Stimulated activated naive CD8-positive, alpha-beta T cell treated with anti-CD3 and anti-CD28 coated beads, Interleukin-15, amount 100 ng/mL, for 72 hours (primary cell): ENCODE measurements around the gene DKKL1.

ENCODE experiments used
- ATAC-seq: fragments of 150-1000 bp; cut with Tn5 transposase; 2 replicates; pipeline ENCODE4 v1.10.0; 2021; ENCODE audit warnings: mild to moderate bottlenecking, moderate library complexity
- DNase-seq, 2 donors: peaks; one replicate each; pipeline ENCODE4 v3.0.0; 2021 to 2022
- H3K27ac Mint-ChIP-seq, 2 donors: one replicate each; pipeline ENCODE4 v1.8.0; 2022; ENCODE audit warnings: mild to moderate bottlenecking in 2 of 2, mixed read lengths in 2 of 2, moderate library complexity in 2 of 2
- H3K27me3 Mint-ChIP-seq: one replicate; pipeline ENCODE4 v1.8.0; 2022; ENCODE audit warnings: mixed read lengths
- H3K4me1 Mint-ChIP-seq: one replicate; pipeline ENCODE4 v1.8.0; 2022; ENCODE audit warnings: mild to moderate bottlenecking, mixed read lengths
- H3K4me3 Mint-ChIP-seq, 2 donors: one replicate each; pipeline ENCODE4 v1.8.0; 2022; ENCODE audit warnings: mild to moderate bottlenecking in 2 of 2, mixed read lengths in 2 of 2, moderate library complexity in 1 of 2
- H3K9me3 Mint-ChIP-seq, 2 donors: one replicate each; pipeline ENCODE4 v1.8.0; 2022; ENCODE audit warnings: mixed read lengths in 2 of 2

The DKKL1 gene

DNA sequence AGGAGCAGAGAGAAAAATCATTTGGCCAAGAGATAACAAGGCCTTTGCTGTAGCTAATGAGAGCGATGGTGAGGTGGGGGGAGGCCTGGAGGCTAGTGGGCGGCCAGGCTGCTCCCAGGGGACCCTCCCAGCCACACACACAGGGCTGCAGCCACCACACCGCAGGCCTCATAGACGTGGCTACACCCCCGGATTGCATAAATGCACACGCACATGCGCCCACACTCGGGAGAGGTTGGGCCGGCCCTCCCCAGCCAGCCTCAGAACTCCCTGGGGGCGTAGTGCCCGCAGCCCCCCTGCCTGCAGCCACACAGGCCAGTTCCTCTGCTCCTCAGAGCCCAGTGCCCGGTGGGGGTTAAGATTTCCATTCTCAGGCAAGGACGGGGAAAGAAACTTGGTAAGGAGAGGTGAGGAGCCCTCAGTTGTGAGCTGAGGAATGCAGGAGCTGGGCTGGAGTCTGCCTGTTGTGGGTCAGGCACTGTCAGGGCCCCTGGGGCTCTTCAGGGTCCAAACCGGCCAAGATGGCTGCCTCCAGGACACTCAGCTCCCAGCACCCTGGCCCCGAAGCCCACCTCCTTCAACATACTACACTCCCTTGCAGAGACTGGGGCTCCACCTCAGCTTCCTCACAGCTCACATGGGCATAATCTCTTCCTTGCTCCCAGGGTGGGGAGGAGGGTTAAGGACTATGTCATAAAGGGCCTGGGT is 51.6 kb downstream of the DKKL1 start:
- ATAC-seq = no peak

DNA sequence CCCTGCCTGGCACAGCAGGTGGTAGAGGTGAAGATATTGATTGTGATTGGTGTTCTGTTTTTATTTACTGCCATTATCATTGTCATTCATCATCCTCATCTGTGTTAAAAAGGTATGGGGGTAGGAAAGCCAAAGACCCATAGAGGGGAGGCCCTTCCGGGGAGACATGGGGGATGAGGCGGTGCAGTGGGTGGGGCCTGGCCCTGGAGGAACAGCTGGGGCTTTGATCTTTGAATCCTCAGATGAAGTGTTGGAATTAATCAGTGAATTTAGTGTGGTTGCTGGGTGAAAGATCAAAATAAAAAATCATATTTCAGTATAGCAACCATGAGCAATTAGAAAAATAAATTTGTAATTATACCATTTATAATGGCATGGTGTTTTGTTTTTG is 52.1 kb downstream of the DKKL1 start:
- Mint-ChIP-seq H3K9me3 (no peaks in the 10 kb centered on the region), H3K27me3 (peaks cover 43% of the 10 kb centered on the region), H3K4me3 (no peak overlapping the region), H3K4me1 (peaks cover 18% of the 10 kb centered on the region), H3K27ac (no peak overlapping the region)
- ATAC-seq = no peak
- DNase-seq = no peak

More for the DNA sequence above, 51.6 kb downstream of the DKKL1 start:
- Mint-ChIP-seq H3K4me3 (no peak overlapping the region), H3K27me3 (peaks cover 37% of the 10 kb centered on the region), H3K9me3 (no peaks in the 10 kb centered on the region), H3K4me1 (peaks cover 17% of the 10 kb centered on the region), H3K27ac (peak overlapping the region in 1 of 2 donors; percentile 75)
- no peak for DNase-seq

DNA sequence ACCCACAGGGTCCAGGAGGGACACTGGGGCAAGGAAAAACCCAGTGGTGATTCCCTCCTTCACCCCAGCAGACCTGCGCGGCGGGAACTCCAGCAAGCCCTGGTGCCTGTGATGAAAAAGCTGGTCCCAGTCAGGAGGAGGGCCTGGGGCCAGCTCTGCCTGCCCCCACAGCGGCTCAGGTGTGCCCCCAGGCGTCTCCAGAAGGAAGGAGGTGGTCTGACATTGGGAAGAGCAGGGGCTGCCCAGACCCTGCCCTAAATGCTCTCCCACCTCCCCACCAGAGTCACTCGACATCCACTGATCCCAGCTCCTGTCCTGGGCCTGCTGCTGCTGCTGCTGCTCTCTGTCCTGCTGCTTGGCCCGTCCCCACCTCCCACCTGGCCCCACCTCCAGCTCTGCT is 53.4 kb downstream of the DKKL1 start:
- DNase-seq = no peak
- Mint-ChIP-seq H3K9me3 (no peaks in the 10 kb centered on the region), H3K27me3 (peaks cover 55% of the 10 kb centered on the region), H3K27ac (no peak overlapping the region), H3K4me1 (peaks cover 18% of the 10 kb centered on the region), H3K4me3 (no peak overlapping the region)
- ATAC-seq = no peak

DNA sequence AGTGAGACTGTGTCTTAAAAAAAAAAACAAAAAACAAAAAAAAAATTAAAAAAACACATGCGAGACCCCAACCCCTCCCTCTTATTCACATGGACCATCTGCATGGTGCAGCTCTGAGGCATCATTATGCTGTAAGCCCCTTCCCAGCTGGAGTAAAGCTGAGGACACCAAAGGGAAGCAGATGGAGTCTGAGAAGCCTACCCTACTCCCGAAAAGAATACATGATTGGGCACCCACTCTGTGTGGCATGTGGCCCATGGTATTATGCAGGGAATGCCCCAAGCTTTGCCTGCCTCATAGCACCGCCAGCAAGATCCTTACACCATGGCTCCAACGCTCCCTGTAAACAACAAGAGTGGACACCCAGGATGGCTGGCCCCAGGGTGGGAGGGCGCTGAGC is 54.8 kb downstream of the DKKL1 start:
- ATAC-seq (no peak), DNase-seq (no peak)
- Mint-ChIP-seq H3K9me3 (no peaks in the 10 kb centered on the region), H3K4me1 (peaks cover 29% of the 10 kb centered on the region), H3K4me3 (no peak overlapping the region), H3K27ac (no peak overlapping the region), H3K27me3 (peaks cover 70% of the 10 kb centered on the region)

DNA sequence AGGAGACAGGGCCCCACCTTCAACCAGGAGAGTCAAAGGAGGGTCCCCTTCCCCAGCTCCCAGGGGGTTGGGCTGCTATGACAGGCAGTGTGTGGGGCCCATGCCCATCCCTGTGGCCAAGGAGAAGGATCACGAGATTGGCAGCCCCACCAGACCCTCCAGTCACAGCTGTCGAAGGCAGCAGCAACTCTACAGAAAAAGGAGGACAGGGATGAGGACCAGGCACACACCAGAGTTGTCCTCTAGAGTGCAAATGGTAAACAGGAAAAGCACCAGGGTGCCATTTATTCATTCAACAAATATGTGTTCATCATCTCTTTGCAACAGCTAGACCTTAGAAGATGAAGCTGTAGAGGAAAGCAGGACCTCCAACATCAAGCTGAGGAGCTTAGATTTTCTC is 55.5 kb downstream of the DKKL1 start:
- Mint-ChIP-seq H3K4me1 (peaks cover 36% of the 10 kb centered on the region), H3K9me3 (no peaks in the 10 kb centered on the region), H3K4me3 (no peak overlapping the region), H3K27me3 (peaks cover 76% of the 10 kb centered on the region), H3K27ac (no peak overlapping the region)
- ATAC-seq = no peak
- DNase-seq = no peak

DNA sequence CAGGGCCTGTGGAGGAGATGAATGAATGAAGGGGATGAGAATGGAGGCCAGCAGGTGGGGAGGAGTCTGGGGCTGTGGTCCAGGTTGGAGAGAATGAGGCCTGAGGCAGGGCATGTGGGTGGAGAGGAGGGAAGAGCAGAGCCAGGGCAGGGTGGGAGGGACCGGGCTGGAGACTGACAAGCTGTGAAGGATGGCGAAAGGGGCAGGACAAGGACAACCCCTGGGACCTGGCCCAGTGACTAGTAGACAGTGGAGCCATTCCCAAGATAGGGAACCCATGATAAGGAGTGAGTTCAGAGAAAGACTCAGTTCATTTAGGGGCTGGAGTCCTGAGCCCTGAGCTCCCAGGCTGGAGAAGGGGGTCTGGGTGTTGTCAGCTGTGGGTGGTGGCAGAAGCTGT is 56.5 kb downstream of the DKKL1 start:
- DNase-seq (no peak), ATAC-seq (no peak)
- peaks cover 87% of the 10 kb centered on the region for H3K27me3 Mint-ChIP-seq
- peaks cover 43% of the 10 kb centered on the region for H3K4me1 Mint-ChIP-seq
- H3K9me3 Mint-ChIP-seq = no peaks in the 10 kb centered on the region
- H3K4me3 Mint-ChIP-seq = no peak overlapping the region
- no peak overlapping the region for H3K27ac Mint-ChIP-seq

DNA sequence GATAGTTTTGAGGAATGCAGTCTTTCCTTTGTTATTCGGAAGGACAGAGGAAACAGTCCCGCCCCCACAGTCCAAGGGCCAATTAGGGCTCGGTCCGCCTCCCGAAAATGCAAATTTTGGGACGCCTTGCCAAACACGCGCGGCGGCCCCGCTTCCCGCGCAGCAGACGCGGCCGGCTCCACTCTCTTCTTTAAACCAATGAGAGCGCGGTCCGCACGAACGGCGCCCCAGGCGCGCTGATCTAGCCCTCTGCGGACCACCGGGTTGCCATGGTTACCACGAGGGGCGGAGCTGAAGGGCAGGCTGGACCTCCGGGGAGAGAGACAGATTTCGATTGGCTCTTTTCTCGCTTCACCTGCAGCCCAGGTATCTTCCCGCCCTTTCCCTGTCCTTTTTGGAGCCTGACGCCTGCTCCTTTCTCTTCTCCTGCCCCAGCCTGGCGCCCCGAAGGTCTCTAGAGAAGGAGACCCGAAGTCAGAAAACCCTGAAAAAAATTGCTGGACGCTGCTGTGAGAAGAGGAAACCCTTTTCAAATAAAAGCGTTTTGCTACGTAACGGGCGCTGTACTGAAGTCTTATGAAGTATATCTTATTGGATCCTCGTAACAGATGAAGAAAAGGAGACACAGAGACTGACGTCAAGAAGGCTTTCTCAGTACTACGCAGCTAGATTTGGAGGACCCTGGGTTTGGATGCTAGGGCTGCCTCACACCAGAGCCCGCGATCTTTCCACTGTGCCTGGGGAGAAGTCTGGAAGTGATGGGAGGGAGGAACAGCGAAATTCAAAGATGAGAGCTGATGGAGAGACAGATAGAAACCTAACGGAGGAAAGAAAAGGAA is 57.6 kb downstream of the DKKL1 start:
- H3K9me3 Mint-ChIP-seq = no peaks in the 10 kb centered on the region
- peaks cover 53% of the 10 kb centered on the region for H3K4me1 Mint-ChIP-seq
- H3K27me3 Mint-ChIP-seq = peaks cover 97% of the 10 kb centered on the region
- H3K27ac Mint-ChIP-seq = no peak overlapping the region
- ATAC-seq (peak; percentile 17), DNase-seq (peak in 1 of 2 donors; percentile 41)
- H3K4me3 Mint-ChIP-seq = peak overlapping the region; percentile 66 to 69

DNA sequence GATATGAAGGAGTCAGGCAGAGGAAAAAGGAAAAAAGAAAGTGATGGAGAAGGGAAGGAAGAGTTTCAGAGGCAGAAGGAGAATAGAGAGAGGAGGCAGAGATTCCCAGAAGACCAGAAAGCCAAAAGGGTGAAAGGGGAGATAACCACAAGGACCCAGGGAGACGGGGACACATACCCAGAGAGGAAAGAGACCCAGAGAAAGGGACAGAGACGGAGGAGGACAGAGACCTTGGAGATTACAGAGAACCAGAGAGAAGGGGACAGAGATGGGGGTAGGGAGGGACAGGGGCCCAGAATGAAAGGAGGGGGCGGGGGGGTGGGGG is 58.2 kb downstream of the DKKL1 start:
- DNase-seq (no peak), ATAC-seq (no peak)
- Mint-ChIP-seq H3K4me1 (peaks cover 59% of the 10 kb centered on the region), H3K27me3 (peaks cover 100% of the 10 kb centered on the region), H3K27ac (no peak overlapping the region), H3K4me3 (peak overlapping the region; percentile 66 to 69), H3K9me3 (no peaks in the 10 kb centered on the region)

DNA sequence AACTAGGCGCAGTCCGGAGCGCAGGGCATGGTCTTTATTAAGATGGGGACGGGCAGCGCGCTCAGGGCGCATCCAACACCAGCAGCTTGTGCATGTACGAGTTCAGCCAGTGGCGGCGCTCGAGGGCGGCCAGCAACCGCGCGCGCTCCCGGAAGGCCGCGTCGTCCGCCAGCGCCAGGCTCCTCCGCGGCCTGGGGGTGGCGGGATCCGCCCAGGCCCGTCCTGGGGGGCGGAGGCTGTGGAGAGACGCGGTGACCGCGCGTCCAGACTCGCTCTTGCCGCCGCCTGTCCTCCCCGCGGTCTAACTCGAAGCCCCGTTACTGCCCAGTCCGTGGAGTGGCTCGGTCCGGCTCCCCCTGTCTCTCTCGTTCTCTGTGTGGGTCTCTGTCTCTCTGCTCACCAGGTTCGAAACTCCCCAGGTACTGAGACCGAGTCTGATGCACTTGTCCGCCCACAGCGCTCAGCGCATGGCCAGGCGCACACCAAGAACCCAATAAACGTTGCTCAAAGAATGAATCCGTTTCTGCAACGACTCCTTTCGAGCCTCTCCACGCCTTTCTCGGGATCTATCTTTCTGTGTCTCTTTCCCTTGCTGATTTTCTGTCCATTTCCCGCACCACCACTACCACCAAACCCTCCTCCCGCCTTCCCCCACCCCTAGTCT is 58.9 kb downstream of the DKKL1 start:
- Mint-ChIP-seq H3K9me3 (no peaks in the 10 kb centered on the region), H3K27me3 (peaks cover 100% of the 10 kb centered on the region), H3K4me3 (peak overlapping the region; percentile 74 to 89), H3K4me1 (peaks cover 66% of the 10 kb centered on the region), H3K27ac (peak overlapping the region in 1 of 2 donors; percentile 5)
- DNase-seq (peak; percentile 55 to 60), ATAC-seq (peak; percentile 68)

DNA sequence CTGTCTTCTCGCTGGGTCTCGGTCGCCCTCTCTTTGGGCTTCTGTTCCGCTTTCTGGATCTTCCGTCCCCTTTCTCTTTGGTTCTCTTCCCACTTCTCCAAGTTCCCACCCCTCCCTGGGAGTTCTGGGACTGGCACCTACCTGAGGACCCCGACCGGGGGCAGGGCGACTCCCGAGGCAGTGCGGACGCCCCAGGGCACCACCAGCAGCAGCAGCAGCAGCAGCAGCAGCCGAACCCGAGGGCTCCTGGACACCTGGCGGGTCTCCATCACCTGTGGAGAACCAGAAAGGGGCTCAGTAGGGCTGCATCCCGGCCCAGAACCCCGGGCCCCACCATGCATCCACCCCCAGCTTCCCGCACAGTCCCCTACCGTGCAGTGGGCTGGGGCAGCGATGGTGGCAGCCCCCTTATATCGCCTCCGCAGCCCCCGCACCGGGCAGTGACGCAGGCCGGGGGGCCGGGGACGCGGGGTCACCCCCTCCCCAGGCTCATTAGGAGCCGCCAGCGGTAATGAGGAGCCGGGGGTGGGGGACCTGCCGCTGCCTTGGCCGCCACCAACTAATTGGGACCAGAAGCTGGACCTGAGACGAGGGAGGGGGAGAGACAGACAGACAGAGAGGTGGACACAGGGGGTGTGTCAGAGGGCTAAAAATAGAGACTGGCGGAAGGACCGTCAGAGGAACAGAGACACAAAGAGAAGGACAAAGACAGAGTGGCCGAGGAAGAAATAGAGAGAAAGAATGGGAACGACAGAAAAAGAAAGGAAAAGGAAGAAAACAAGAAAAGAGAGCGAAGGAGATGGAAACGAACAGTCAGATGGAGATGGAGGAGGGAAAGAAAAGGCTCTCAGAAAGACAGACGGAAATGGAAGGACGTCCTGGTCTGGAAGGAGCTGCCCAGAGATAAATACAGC is 59.7 kb downstream of the DKKL1 start, which contains the start of gene PTH2:
PTH2 (minus strand) TSS at position 371 of the 914 bp plus-strand sequence; CDS start at position 269, 102 bp downstream.
- Mint-ChIP-seq H3K27me3 (peaks cover 100% of the 10 kb centered on the region), H3K27ac (peak within 1 kb of the TSS in 1 of 2 donors; percentile 5), H3K4me3 (peak within 1 kb of the TSS; percentile 74 to 89), H3K9me3 (no peaks in the 10 kb centered on the region), H3K4me1 (peaks cover 74% of the 10 kb centered on the region)
- ATAC-seq = peak; percentile 2
- no peak for DNase-seq

DNA sequence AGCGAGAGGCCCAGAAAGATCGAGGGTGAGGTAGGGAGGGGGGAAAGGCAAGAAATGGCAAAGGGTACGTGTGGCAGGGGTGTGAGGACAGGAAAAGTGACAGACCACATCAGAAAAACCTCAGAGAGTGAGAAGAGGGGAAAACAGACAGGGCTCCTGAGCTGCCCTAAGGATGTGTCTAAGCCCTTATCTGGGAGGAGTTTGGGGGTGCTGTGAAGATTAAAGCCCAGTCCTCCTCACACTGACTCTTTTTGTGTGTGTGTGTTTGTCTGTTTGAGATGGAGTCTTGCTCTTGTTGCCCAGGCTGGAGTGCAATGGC is 60.3 kb downstream of the DKKL1 start:
- Mint-ChIP-seq H3K27me3 (peaks cover 100% of the 10 kb centered on the region), H3K4me3 (peak overlapping the region; percentile 46 to 59), H3K4me1 (peaks cover 80% of the 10 kb centered on the region), H3K27ac (peak overlapping the region in 1 of 2 donors; percentile 1), H3K9me3 (no peaks in the 10 kb centered on the region)
- no peak for DNase-seq
- peak; percentile 57 for ATAC-seq
